Measurements from ENCODE around the gene DNAJC5.

- TF ChIP-seq EZH2 (IDR thresholded peaks at IDR 0.05; ENCODE audit: borderline replicate concordance, low read length) = no peak
- TF ChIP-seq, protein P1, sequence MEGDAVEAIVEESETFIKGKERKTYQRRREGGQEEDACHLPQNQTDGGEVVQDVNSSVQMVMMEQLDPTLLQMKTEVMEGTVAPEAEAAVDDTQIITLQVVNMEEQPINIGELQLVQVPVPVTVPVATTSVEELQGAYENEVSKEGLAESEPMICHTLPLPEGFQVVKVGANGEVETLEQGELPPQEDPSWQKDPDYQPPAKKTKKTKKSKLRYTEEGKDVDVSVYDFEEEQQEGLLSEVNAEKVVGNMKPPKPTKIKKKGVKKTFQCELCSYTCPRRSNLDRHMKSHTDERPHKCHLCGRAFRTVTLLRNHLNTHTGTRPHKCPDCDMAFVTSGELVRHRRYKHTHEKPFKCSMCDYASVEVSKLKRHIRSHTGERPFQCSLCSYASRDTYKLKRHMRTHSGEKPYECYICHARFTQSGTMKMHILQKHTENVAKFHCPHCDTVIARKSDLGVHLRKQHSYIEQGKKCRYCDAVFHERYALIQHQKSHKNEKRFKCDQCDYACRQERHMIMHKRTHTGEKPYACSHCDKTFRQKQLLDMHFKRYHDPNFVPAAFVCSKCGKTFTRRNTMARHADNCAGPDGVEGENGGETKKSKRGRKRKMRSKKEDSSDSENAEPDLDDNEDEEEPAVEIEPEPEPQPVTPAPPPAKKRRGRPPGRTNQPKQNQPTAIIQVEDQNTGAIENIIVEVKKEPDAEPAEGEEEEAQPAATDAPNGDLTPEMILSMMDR (conservative IDR thresholded peaks at IDR 0.05 in 1 of 2, IDR thresholded peaks at IDR 0.05 in 1 of 2; ENCODE audit: extremely low read depth in 1 of 2, insufficient read depth in 1 of 2, low read depth in 1 of 2, low read length in 2 of 2) = no peak
These were observed 64.8 kb downstream of the DNAJC5 start for GRCh38 chr20:63959699-63960075.

Data from mammary epithelial cell (primary cell).